Mesodermal cell (in vitro differentiated cells): ENCODE data around the gene STT3A.

ENCODE experiments used
- H3K27ac ChIP-seq: 2 replicates; pipeline ENCODE4 v1.7.0; 2013; ENCODE audit warnings: mild to moderate bottlenecking, low read depth, low read length, moderate library complexity; ENCODE audit not compliant: severe bottlenecking
- H3K36me3 ChIP-seq: 2 replicates; pipeline ENCODE4 v1.7.1; 2013; ENCODE audit warnings: mild to moderate bottlenecking, low read length, moderate library complexity; ENCODE audit not compliant: control insufficient read depth, insufficient read depth
- H3K4me1 ChIP-seq: one replicate; pipeline ENCODE4 v1.7.1; 2013; ENCODE audit warnings: mild to moderate bottlenecking, low read length; ENCODE audit not compliant: insufficient read depth, control insufficient read depth, poor library complexity, severe bottlenecking
- H3K4me3 ChIP-seq: 2 replicates; pipeline ENCODE4 v1.7.0; 2013; ENCODE audit warnings: low read length, control low read depth, mild to moderate bottlenecking; ENCODE audit not compliant: insufficient read depth, poor library complexity, severe bottlenecking; ENCODE audit errors: extremely low read depth
- H3K9me3 ChIP-seq: 2 replicates; pipeline ENCODE4 v1.7.1; 2013; ENCODE audit warnings: mild to moderate bottlenecking, low read length, moderate library complexity; ENCODE audit not compliant: control insufficient read depth
- WGBS, 2 experiments: methylation state at CpG; one replicate each; pipeline ENCODE4 v1.1.5; 2013; ENCODE audit warnings: missing lambda C conversion rate in 2 of 2; ENCODE audit not compliant: insufficient coverage in 2 of 2; 5-methylcytosine and 5-hydroxymethylcytosine counted together

STT3A gene

DNA sequence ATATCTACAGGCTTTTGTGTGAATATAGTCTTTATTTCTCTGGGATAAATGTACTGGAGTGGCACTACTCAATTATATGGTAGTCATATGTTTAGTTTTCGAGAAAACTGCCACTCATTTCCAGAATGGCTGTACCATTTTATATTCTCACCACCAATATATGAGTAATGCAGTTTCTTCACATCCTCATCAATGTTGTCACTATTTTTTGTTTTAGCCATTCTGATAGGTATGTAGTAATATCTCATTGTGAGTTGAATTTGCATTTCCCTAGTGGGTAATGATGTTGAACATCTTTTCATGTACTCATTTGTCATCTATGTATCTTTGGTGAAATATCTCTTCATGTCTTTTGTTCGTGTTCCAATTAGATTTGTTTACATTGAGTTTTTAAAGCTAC is 70.0 kb downstream of the STT3A start:
- Histone ChIP-seq H3K4me1 (no peaks in the 10 kb centered on the region), H3K27ac (no peak overlapping the region), H3K36me3 (peaks cover 58% of the 10 kb centered on the region), H3K4me3 (no peak overlapping the region), H3K9me3 (peaks cover 4% of the 10 kb centered on the region)
- WGBS, 2 experiments, result no CpG with 5 or more reads among the region's 2 CpGs

DNA sequence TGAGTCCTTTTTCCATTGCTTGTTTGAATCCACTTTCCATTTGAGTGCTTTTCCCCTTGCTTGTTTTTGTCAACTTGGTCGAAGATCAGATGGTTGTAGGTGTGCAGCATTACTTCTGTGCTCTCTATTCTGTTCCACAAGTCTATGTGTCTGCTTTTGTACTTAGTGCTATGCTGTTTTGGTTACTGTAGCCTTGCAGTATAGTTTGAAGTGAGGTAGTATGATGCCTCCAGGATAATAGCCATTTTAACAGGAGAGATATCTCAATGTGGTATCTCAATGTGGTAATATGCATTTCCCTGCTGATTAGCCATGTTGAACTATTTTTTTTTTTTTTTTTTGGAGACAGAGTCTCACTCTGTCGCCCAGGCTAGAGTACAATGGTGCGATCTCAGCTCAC is 71.3 kb downstream of the STT3A start:
- Histone ChIP-seq H3K36me3 (peaks cover 48% of the 10 kb centered on the region), H3K9me3 (peaks cover 4% of the 10 kb centered on the region), H3K27ac (no peak overlapping the region), H3K4me1 (no peaks in the 10 kb centered on the region), H3K4me3 (no peak overlapping the region)
- WGBS, 2 experiments, result no CpG with 5 or more reads among the region's 3 CpGs

DNA sequence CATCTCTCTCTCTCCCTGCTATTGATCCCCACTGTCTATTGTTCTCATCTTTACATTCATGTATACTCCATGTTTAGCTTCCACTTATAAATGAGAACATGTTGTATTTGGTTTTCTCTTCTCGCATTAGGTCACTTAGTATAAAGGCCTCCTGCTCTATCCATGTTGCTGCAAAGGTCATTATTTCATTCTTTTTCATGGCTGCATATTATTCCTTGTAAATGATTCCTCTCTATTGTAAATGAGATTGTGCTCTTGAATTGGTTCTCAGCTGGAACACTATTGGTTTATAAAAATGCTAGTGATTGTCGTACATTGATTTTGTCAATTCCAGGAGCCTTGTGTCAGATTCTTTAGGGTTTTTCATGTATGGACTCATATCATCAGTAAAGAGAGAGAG is 74.5 kb downstream of the STT3A start:
- WGBS, 2 experiments, result 100% methylated on average over 1 of the region's 2 CpGs
- Histone ChIP-seq H3K4me1 (no peaks in the 10 kb centered on the region), H3K9me3 (peaks cover 4% of the 10 kb centered on the region), H3K27ac (no peak overlapping the region), H3K36me3 (peaks cover 42% of the 10 kb centered on the region), H3K4me3 (no peak overlapping the region)

- Histone ChIP-seq H3K4me1 (no peaks in the 10 kb centered on the region), H3K4me3 (no peak overlapping the region), H3K36me3 (peaks cover 22% of the 10 kb centered on the region), H3K9me3 (no peaks in the 10 kb centered on the region), H3K27ac (no peak overlapping the region)
- WGBS, 2 experiments, result no CpG with 5 or more reads among the region's 1 CpG
Measured at GRCh38 chr11:125670172-125670571, 77.5 kb downstream of the STT3A start.

DNA sequence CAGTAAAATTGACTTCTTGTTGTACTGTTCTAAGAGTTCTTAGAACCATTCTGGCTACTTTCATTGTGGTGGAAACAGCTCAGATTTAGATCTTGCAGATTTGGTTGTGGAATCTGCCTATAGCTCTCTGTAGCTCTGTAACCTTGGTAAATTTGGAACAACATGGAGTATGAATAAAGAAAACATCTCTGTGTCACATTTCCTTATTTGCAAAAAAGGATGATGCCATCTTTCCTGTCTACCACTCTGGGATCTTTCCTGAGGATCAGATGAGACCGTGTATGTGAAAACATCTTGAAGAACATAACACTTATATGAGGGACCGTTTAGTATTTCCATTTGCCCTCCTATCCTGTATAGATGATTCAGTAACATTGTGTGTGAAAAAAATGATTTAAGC is 78.9 kb downstream of the STT3A start:
- H3K9me3 ChIP-seq, result no peaks in the 10 kb centered on the region
- WGBS, 2 experiments, result no CpG with 5 or more reads among the region's 2 CpGs
- no peak overlapping the region for H3K27ac ChIP-seq
- no peak overlapping the region for H3K4me3 ChIP-seq
- H3K36me3 ChIP-seq, result peaks cover 30% of the 10 kb centered on the region
- no peaks in the 10 kb centered on the region for H3K4me1 ChIP-seq
